ENCODE results near the gene CLUH. TPM values are rescaled to one million over a fixed set of nuclear protein-coding genes. Genes with fewer than 3 reads are reported as not detected.

The CLUH gene, protein sequence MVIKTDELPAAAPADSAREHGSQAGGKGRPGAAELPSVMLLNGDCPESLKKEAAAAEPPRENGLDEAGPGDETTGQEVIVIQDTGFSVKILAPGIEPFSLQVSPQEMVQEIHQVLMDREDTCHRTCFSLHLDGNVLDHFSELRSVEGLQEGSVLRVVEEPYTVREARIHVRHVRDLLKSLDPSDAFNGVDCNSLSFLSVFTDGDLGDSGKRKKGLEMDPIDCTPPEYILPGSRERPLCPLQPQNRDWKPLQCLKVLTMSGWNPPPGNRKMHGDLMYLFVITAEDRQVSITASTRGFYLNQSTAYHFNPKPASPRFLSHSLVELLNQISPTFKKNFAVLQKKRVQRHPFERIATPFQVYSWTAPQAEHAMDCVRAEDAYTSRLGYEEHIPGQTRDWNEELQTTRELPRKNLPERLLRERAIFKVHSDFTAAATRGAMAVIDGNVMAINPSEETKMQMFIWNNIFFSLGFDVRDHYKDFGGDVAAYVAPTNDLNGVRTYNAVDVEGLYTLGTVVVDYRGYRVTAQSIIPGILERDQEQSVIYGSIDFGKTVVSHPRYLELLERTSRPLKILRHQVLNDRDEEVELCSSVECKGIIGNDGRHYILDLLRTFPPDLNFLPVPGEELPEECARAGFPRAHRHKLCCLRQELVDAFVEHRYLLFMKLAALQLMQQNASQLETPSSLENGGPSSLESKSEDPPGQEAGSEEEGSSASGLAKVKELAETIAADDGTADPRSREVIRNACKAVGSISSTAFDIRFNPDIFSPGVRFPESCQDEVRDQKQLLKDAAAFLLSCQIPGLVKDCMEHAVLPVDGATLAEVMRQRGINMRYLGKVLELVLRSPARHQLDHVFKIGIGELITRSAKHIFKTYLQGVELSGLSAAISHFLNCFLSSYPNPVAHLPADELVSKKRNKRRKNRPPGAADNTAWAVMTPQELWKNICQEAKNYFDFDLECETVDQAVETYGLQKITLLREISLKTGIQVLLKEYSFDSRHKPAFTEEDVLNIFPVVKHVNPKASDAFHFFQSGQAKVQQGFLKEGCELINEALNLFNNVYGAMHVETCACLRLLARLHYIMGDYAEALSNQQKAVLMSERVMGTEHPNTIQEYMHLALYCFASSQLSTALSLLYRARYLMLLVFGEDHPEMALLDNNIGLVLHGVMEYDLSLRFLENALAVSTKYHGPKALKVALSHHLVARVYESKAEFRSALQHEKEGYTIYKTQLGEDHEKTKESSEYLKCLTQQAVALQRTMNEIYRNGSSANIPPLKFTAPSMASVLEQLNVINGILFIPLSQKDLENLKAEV (N-terminal part only)
- 57.1 and 115 TPM in 2 replicates for total RNA-seq

GRCh38 chr17:2711608-2712299, at the start of gene CLUH:
Gene CLUH (minus strand): TSS chr17:2711764. CDS start chr17:2711661, 103 bp downstream.

DNA sequence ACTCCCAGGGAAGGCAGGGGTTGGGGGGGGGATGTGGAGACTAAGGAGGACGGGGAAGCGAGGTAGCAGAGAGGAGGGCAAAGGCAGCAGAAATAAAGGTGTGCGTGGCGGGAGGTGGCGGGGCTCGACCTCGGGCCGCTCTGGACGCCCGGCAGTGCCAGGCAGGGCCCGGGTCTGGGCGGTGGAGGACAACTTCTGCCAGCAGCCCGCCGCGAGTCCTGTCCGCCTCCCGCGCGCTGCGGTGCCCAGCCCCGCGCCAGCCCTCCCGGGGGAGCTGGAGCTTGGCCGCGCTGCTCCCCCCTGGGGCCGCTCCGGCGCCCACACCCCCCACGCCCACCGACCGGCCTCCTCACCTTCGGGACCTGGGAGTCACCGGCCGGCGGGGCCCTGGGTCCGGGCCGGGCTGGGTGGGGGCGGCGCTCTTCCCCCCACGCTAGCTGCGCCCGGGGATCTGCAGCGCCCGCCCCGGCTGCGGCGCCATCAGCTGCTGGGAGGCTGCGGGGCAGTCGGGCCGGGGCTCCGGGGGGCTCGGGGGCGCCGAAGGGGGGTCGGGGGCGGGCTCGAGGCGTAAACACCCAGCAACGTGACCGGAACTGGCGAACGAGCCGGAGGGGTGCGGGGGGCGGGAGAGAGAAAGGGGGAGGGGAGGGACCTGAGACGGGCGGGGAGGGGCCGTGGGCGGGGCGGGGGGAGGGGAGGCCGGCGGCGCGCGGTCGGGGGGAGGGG, 37.7 kb upstream of the CLUH start, which contains the start of gene CCDC92B:
Gene CCDC92B, minus strand, starts transcription at position 595 of the 726 bp plus-strand sequence. CDS start 14,507 bp downstream, outside the sequence.

Other genes starting within 250 kb of the CLUH start
- 20.8 and 23.1 TPM in 2 replicates for gene METTL16, start 199.9 kb downstream of the CLUH start, total RNA-seq
- 129 and 179 TPM in 2 replicates for gene PAFAH1B1, start 118.1 kb downstream of the CLUH start, total RNA-seq
- gene CCDC92B, start 37.9 kb upstream of the CLUH start, total RNA-seq, result not detected in 2 replicates
- 15.7 TPM in 2 replicates for gene RAP1GAP2, start 84.7 kb upstream of the CLUH start, total RNA-seq